SH-SY5Y (cell line): ENCODE data around the gene HMGA1.

Source experiments
- GATA2 ChIP-seq: IDR thresholded peaks from 2 replicates; pipeline ENCODE4 v1.6.1; 2011; ENCODE audit warnings: mild to moderate bottlenecking, low read depth, low read length
- GATA3 ChIP-seq: IDR thresholded peaks from 2 replicates; pipeline ENCODE4 v1.6.1; 2011; ENCODE audit warnings: low read depth, mild to moderate bottlenecking, low read length, moderate library complexity

The HMGA1 gene

GRCh38 chr6:34207695-34208443 lies 28.8 kb upstream of the HMGA1 start:
- no peak for TF ChIP-seq GATA2
- TF ChIP-seq GATA3: no peak

DNA sequence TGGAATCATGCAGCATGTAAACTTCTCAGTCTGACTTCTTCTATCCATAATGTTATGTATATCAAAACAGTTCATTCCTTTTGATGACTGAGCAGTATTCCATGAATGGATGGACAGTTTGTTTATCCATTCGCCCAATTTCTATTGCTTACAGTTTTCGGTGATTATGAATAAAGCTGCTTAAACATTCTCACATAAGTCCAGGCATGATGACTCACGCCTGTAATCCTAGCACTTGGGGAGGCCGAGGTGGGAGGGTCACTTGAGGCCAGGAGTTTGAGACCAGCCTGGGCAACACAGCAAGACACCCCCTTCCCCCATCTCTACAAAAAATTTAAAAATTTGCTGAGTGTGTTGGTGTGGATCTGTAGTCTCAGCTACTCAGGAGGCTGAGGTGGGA lies 22.9 kb upstream of the HMGA1 start:
- TF ChIP-seq GATA3 (no peak), GATA2 (no peak)

GRCh38 chr6:34218691-34219090 lies 18.0 kb upstream of the HMGA1 start:
- TF ChIP-seq GATA3 (no peak), GATA2 (no peak)

GRCh38 chr6:34223381-34223955 lies 13.2 kb upstream of the HMGA1 start:
- TF ChIP-seq GATA2 (no peak), GATA3 (no peak)

DNA sequence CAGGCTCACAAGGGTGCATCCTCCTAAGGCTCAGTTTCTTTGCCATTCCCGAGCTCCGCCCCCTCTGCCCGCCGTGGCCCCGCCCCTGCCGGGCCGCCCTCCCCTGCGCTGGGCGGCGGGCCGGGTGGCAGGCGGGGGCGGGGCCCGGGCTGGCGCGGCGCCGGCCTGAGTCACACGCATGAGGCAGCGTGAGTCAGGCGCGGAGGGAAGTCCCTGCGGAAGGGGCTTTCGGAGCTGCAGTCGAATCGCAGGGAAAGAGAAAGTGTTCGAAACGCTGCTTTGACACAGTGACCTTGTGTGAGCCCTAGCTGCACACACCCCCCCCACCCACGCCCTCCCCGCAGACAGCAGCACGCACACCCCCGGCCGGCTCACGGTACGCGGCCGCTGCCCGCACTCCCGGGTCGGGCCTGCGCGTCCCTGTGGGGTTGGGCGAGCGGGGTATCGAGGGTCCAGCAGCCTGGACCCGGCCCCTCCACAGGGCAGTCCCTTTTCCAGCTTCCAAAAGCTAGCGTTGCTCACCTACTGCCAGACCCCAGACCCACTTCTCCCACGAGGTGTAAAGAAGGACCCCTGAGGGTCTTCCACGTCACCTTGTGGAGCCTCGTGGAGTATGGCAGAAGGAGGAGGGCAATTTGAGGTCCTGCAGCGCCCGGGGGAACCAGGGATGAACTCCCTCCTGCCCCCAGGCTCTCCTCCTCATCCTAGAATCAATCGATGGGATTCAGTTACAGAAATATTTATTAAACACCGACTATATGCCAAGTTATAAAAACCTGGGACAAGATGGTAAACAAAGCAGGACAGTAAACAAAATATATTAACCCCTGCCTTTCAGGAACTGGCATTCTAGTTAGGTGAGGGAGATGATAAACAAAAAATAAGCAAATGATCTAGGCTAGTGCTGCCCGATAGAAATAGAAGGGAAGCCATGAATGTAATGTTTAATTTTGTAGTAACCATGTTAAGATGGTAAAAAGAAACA lies 12.4 kb upstream of the HMGA1 start:
- TF ChIP-seq GATA2 (no peak), GATA3 (no peak)

- no peak for TF ChIP-seq GATA2
- no peak for TF ChIP-seq GATA3
These were observed 11.1 kb upstream of the HMGA1 start for GRCh38 chr6:34225551-34225950.

DNA sequence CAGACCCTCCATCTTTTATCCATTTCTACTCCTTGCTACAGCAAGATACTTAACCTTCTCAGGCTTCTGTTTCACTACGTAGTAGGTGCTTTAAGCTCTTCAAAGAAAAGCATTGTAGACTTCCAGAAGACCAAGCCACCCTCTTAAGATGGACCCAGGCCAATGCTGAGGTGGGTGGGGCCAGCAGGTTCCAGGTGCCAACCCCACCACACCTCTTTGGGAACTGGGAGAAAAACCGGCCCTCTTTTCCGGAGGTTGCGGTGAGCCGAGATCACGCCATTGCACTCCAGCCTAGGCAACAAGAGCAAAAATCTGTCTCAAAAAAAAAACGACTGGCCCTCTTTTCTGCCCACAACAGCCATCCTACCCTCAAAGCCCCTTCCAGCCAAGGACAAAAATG lies 10.6 kb upstream of the HMGA1 start:
- TF ChIP-seq GATA2 (no peak), GATA3 (no peak)

DNA sequence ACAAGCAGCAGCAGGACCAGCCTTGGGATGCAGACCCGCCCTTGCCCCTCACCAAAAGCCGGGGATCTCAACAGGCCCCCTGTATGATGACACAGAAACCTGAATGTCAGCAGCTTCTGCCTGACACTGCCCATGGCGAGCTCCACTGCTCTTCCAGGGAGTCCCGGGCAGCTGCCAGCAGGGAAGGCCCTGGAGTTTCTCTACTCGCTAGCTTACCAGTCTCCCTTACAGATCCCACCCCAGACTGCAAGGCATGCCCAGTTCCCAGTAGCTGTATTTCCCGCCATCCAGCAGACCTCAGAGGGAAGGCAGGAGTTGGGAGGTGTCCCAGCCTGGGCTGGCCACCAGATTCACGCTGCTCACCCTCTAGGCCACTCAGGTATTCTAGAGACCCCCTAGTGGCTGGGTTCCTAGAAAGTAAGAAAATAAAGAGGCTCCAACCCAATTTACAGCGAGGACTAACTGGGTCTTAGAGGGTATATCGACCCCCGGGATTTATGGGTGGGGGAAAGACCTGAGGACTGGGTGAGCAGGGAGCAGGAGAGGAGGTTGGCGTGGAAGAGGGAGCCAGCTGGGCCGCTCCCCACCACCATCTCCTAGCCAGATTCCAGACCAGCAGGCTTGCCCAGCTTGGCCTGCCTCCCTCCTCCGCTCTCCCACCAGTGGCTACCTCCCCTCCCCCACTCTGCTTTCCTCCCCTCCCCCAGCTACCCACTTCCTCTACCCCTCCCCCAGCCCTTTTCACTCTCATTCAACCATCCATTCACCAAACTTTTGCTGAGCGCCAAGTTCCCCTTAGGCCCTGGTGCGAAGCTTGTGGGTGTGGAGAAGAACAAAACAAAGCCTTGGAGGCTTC lies 9.7 kb upstream of the HMGA1 start:
- no peak for TF ChIP-seq GATA2
- TF ChIP-seq GATA3: no peak

DNA sequence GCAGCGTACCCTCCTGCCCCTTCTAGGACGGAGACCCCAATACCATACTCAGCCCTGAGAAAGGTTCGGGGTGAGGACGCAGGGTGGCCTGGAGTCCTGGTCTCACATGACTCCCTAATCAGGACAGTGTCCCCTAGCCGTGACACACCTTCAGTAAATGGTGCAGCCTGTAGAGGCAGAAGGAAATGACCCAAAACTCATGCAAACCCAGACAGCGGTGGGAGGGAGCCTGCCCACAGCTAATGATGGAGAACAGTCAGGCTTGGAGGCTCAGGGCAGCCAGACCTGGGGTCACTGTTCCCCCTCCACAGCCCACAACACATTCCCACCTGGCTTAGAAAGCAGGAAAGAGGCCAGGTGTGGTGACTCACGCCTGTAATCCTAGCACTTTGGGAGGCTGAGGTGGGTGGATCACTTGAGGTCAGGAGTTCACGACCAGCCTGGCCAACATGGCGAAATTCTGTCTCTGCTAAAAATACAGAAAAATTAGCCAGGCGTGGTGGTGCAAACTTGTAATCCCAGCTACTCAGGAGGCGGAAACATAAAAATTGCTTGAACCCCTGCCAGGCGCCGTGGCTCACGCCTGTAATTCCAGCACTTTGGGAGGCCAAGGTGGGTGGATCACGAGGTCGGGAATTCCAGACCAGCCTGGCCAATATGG lies 8.8 kb upstream of the HMGA1 start:
- TF ChIP-seq GATA3 (no peak), GATA2 (no peak)

DNA sequence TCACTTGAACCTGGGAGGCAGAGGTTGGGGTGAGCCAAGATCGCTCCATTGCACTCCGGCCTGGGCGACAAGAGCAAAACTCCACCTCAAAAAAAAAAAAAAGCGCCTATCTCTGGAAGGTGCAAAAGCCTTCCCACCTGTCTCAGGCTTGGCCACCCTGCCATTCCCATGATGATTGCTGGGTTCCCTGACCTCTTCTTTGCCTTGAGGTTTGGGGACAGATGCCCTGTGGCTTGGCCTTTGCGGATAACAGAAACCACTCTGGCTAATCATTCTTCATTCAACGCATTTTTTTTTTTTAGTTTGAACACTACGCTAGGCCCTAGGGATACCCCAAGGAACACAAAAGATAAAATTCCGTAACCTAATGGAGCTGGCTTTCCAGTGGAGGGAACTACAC lies 6.8 kb upstream of the HMGA1 start:
- no peak for TF ChIP-seq GATA3
- no peak for TF ChIP-seq GATA2

DNA sequence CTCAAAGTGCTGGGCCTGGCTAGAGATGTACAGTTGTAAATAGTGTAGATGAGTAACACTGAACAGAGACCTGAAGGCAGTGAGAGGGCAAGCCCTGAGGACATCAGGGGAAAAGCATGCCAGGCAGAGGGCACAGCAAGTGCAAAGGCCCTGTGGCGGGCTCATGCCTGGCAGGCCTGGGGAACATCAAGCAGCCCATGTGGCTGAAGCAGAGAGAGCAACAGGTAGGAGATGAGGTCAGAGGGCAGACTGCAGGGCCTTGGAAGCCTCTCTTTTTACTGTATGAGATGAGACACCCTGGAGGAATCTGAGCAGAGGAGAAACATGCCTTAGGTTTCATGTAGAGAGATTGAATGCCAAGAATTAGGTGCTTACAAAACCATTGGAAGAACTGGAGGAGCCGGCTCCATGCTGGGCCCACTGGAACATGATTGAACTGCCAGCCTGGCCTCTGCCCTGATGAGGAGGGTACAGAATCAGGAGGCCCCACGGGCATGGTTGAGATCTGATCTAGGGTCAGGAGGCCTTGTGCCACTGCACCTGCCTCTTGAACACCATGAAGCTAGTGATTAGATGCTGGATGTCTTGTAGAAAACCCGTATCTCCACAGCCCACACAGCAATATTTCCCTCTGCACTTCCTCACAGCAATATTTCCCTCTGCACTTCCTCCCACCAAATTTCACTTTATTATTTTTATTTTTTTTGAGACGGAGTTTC lies 5.9 kb upstream of the HMGA1 start:
- TF ChIP-seq GATA2 (no peak), GATA3 (no peak)

DNA sequence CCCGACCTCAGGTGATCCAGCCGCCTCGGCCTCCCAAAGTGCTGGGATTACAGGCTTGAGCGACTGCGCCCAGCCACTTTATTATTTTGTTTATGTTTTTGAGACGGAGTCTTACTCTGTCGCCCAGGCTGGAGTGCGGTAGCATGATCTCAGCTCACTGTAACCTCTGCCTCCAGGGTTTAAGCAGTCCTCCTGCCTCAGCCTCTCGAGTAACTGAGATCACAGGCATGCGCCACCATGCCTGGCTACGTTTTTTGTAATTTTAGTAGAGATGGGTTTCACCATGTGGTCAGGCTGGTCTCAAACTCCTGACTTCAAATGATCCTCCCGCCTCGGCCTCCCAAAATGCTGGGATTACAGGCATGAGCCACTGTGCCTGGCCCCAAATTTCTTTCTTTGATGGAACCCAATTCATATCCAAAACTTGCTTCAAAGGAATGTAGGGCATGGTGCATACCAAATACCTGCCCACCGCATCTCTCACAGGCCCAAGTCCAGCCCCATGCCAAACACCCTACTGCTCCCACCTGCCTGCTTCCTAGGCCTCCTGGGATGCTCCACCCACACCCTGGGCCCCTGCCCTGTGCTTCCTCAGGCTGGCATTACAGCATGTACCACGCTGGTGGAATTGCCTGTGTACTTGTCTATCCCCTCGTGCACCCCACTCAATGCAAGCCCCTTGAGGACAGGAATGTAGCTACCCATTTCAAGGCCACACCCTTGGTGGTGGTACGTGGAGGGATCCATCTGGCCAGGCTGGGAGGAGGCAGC lies 4.9 kb upstream of the HMGA1 start:
- TF ChIP-seq GATA3 (no peak), GATA2 (no peak)
